Coronary artery (tissue), 2 donors: Measurements from ENCODE around the gene SNX27.
A peak's percentile ranks its signal among the peaks of the same experiment; 100 is the strongest.

ENCODE experiments used
- DNase-seq: peaks from one replicate; pipeline ENCODE4 v3.0.0-alpha.2; 2017; ENCODE audit warnings: low spot score
- H3K27ac ChIP-seq, 2 donors: fragments of 200-600 bp; sonication (generic); one replicate each; pipeline ENCODE4 v1.5.1; 2016 to 2019
- H3K4me3 ChIP-seq: fragments of 200-600 bp; sonication (generic); 2 replicates; pipeline ENCODE4 v1.5.1; 2016; ENCODE audit warnings: mild to moderate bottlenecking, moderate library complexity
- TF ChIP-seq, protein P1 (sequence below): fragments of 200-600 bp; sonication (generic); IDR thresholded peaks from one replicate; pipeline ENCODE4 v1.5.1; 2019; ENCODE audit warnings: antibody characterized with exemption

SNX27 gene

DNA sequence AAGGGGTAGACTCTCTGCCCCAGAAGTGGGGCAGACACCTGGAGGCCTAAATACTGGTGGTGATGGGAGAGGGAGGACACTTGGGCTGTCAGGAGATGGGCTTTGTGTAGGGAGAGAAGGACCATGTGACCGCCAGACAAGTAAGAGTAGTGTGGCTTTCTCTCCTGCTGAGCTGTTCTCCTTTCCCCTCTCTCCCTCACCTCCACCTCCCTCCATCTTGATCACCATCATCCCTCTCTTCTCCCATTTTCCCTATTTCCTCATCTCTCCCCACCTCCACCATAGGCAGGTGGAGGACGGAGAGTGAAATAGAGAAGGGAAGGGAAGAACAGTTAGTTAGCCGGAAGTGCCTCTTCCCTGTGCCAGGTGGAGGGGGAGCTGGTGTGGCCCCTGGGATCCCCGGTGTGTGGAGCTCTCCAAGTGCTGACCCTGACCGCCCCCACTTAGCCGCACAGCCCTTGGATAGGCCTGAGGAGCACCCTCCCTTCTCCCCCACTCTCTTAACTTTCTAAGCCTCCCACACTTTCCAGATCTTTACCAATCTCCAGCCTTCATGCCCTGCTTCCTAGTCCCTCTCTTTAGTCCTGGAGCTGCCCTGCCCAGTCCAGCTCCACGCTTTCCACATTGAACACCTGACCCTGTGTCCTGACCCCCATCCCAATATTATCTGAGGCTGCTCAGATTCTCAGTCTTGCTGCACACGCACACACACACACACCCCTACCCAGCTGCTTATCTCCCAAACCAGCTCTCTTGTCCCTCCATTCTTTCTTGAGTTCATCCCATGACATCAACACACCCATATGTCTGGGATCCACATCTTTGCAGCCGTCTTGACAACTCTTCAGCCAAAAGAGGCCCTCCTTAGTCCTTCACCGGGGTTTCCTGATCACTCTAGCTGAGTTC lies 103.2 kb downstream of the SNX27 start:
- TF ChIP-seq, protein P1, sequence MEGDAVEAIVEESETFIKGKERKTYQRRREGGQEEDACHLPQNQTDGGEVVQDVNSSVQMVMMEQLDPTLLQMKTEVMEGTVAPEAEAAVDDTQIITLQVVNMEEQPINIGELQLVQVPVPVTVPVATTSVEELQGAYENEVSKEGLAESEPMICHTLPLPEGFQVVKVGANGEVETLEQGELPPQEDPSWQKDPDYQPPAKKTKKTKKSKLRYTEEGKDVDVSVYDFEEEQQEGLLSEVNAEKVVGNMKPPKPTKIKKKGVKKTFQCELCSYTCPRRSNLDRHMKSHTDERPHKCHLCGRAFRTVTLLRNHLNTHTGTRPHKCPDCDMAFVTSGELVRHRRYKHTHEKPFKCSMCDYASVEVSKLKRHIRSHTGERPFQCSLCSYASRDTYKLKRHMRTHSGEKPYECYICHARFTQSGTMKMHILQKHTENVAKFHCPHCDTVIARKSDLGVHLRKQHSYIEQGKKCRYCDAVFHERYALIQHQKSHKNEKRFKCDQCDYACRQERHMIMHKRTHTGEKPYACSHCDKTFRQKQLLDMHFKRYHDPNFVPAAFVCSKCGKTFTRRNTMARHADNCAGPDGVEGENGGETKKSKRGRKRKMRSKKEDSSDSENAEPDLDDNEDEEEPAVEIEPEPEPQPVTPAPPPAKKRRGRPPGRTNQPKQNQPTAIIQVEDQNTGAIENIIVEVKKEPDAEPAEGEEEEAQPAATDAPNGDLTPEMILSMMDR = no peak
- no peak for DNase-seq
- Histone ChIP-seq H3K4me3 (no peak overlapping the region), H3K27ac (no peak overlapping the region)

DNA sequence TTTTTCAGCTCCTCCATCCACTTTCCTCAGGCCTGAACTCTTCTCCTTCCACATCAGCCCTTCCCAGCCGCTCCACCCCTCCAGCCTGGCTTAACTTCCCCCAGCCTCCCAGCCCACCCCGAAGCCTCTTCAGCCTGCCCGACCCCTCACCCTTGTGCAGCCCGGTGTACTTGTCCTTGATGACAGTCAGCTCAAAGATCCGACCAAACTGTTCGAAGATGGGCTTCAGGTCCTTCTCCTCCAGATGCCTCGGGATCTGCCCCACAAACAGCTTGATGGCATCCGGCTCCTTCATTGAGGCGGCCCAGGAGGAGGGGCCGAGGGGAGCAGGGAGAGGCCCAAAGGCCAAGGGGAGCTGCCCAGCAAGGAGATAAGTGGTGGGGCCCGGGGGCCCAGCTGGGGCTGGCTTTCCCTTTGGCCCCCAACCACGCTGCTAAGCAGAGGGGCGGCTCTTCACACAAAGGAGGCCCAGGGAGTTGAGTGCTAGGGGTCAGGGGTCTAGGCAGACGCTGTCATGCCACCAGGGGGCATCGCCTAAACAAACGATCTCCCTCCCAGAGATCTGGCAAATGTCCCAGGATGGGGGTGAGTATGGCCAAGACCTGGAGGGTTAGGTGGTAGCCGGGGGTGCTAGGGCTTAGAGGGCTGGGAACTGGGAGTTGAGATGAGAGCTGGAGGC lies 104.0 kb downstream of the SNX27 start:
- DNase-seq = no peak
- TF ChIP-seq, protein P1 = no peak
- H3K27ac ChIP-seq = no peak overlapping the region
- H3K4me3 ChIP-seq = no peak overlapping the region

DNA sequence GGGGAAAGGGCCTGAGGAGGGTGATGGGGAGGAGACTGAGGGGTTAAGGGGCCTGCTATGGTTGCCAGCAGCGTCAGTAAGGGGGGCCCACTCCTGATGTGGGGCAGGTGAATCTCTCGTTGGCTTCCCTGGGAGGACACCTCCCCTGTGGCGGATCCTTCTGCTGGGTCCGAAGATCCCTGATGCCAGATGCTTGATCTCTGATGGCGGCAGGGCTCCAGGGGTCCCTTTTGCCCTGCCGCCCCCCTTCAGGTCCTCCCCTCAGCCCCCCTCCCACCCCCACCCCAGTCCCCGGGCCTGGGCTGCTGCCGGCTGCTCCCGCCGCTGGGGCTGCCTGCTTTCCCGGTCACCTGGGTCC lies 104.5 kb downstream of the SNX27 start:
- TF ChIP-seq, protein P1 = no peak
- Histone ChIP-seq H3K4me3 (peak overlapping the region; percentile 45), H3K27ac (no peak overlapping the region)
- no peak for DNase-seq

DNA sequence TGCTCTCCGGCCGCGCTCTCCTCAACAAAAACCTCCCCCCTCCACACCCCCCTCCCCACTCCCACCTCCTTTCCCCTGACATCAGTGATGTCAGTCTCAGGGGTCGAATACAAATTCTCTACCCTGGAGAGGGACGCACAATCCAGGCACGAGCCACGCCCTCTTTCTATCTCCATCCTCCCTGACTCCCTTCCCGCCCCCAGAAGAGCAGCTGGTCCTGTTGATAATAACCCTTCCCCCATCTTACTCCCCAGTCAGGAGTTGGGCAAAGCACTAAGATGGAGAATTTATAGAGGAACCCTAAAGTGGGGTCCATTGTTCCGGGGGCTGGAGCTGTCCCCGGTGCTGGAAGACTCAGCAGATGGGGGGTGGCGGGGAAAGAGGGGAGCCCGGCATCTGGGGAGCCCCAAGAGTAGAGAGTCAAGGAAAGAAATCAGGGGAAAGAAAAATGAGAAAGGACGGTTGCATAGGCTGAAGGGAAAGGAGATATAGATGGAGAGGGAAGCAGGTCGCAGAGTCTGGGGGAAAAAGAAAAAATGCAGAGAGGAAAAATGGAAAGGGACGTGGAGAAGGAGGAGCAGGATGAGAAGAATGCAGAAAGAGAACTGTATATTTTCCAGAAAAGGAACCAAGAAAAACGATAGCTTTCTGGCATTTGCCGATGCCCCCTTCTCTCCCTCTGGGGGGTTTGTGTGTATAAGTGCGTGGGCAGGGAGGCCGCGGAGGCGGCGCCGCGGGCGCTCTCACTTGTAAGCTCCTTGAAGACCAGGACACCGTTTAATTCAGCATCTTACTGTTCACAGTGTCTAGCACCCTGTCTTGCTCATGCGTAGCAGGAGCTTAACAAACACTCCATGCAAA lies 105.2 kb downstream of the SNX27 start, which contains the start of gene CELF3:
TSS of gene CELF3 (minus strand) at position 33 of the 861 bp plus-strand sequence. CDS start 783 bp downstream, outside the sequence.
- no peak for DNase-seq
- H3K27ac ChIP-seq = peak within 1 kb of the TSS in 1 of 2 donors; percentile 69
- TF ChIP-seq, protein P1 = no peak
- peak within 1 kb of the TSS; percentile 45 for H3K4me3 ChIP-seq

DNA sequence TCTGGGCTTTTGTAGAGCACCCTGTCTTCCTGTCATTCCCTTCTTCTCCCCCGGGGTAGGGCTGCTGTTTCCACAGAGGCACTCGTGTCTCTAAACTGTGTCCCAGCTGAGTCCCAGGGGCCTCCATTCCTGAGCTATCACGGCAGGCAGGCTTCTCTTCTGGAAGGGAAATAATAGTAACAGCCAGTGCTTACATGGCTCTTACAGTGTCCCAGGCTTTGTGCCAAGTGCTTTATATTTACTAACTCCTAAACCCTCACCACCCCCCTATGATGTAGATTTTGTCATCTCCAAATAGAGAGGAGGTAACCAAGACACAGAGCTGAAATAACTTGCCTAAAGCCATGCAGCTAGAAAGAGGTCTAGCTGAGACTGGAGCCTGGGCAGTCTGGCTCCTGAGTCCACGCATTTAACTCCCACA lies 106.2 kb downstream of the SNX27 start:
- TF ChIP-seq, protein P1 = no peak
- DNase-seq = no peak
- Histone ChIP-seq H3K27ac (peak overlapping the region in 1 of 2 donors; percentile 69), H3K4me3 (no peak overlapping the region)

DNA sequence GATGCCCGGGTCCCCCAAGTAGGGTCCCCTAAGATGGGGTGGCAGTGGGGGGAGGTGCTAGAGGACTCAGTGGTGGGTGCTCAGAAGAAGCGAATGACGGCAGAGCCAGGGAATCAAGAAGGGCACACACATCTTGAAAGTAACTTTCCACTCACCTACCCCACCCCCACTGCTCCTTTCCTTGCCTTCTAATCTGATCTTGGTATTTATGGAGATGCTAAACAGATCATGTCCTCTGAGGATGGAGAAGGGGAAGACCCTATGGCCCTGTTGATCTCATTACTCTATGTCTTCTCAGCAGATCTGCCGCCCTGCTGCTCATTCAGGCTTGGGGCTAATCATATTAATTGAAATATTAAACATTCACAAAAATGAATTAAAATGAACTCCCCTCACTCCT lies 106.8 kb downstream of the SNX27 start:
- no peak for DNase-seq
- no peak overlapping the region for H3K4me3 ChIP-seq
- H3K27ac ChIP-seq = peak overlapping the region in 1 of 2 donors; percentile 69
- TF ChIP-seq, protein P1 = no peak
